Central memory CD4-positive, alpha-beta T cell (primary cell): ENCODE data around the gene CROCC2.

Experiments used
- DNase-seq: peaks from one replicate; pipeline ENCODE4 v3.0.0; 2022

CROCC2 gene

DNA sequence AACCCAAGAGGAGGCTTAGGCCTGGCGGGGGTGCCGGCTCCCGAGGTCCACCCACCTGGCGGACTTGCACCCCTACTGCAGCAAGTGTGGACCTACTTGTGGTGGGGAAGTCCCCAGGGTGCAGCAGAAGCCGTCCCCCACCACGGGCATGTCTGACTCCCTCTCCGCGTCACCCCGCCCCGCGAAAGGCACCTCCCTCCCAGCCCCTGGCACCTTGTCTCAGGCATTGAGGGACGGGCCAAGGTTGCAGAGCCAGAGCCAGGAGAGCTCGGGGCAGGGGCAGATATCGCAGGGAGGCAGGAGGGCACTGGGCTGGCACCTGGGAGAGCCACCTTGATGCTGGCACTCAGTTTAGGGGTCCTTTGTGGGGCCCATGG lies 19.0 kb downstream of the CROCC2 start:
- DNase-seq: no peak

DNA sequence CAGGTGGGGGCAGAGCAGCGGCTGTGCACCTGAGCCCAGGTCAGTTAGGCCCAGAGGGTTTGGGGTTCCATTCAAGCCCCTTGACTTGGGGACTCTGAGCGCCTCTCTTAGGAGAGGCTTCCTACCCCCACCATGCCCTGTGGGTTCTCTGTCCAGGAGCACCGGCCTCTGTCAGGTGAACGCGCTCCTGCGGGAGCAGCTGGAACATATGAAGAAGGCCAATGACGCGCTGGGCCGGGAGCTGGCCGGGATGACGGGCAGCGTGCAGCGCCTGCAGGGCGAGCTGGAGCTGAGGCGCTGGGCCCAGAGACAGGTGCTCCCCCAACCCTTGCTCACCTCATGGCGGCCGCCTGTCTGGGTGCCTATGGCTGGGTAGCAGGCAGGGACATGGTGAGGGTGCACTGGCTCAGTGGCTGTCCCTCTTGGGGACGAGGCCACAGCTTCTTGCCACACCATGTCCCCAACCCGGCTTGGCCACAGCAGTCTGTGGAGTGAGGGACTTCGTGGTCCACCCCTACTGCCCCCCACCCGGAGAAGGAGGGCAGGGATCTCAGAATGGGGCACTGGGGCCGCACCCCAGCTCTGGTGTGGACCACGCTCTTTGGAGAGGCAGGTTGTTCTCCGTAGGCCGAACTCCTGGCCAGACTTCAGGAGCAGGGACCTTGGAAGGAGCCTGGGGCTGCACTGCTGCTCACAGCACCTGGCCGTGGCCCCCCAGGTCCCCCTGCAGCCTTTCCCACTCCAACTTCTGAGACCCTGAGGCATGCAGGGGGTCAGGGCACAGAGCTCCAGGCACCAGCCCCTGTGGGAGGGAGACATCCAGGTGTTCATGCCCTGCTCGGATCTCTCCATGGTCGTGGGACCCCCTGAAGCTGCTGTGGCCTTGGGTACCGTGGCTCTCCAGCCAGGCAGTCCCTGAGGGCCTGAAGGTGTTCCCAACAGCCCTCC lies 19.7 kb downstream of the CROCC2 start:
- no peak for DNase-seq

DNA sequence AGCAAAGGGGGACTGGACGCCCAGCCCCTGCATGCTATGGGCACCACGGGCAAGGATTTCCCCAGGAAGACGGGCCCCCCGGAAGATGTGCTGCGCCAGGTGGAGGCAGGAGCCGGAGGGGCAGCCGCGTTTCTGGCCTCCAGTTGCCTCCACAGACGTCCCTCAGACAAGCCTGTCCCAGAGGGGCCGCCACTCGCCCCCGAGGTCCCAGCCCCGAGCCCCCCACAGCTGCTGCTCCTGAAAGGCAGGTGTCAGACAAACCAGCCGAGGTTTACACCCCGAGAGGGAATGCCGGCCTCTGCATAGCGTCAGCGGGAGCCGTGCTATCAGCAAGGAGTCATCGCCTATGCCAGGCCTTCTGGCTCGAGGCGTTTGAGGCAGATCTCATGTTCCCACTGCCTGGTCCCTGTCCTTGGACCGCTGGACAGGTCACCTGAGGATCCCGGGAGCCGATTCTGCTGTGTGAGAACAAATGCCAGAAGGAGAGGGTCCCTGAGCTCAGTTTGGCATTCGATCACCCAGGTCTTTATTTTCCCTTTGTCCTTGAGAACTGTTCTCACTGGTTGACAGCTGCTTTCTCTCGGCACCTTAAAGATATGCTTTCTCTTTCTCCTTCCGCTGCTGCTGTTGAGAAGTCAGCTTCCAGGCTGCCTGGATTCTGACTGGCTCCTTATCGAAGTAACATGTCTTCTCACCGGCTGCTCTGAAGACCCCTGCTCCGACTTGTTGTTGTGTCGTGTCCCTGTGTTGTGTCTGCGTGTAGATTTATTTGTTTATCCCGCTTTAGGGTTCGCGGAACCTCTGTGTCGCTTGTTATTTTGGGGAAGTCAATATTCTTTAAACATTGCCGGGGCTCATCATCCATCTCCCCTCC lies 20.6 kb downstream of the CROCC2 start:
- DNase-seq: no peak

DNA sequence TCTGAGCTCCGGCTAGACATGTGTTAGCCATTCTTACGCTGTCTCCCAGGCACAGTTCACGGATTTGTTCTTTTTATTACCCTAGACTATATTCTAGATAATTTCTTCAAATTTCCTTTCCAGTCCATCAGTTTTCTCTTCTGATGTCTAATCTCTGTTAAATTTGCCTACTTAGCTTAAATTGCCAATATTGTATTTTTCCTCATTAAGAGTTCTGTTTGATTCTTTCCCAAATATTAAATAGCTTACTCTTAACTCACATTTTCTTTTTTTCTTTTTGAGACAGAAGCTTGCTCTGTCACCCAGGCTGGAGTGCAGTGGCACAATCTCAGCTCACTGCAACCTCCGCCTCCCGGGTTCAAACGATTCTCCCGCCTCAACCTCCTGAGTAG lies 21.2 kb downstream of the CROCC2 start:
- DNase-seq: no peak

DNA sequence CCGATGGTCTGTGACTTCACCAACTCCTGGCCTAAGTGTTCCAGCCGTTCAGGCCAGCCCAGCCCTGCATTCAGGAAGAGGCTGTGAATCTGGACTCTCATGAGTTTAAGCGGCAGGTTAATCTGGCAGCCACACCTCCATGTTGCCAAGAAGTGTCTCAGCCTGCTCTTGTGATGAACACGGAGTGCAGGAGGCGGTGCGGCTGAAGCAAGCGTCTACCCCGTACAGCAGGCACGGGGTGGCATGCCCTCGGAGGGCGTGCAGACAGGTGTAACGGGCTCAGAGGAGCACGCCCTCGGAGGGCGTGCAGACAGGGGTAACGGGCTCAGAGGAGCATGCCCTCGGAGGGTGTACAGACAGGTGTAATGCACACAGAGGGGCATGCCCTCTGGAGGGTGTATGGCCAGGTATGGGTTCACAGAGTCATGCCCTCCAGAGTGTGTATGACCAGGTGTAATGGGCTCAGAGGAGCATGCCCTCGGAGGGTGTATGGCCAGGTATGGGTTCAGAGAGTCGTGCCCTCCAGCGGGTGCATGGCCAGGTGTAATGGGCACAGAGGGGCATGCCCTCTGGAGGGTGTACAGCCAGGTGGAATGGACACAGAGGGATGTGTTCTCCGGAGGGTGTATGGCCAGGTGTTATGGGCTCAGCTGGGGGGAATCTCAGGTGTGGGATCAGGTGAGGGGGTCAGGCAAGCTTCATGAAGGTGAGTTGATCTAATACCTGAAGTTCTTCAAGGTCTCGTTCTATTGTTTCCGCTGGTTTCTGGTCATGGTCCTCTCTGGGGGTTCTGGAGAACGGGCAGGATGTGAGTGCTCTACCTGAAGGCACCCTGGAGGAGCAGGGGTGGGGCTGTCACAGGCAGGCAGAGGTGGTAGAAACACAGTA lies 22.6 kb downstream of the CROCC2 start:
- DNase-seq: no peak

DNA sequence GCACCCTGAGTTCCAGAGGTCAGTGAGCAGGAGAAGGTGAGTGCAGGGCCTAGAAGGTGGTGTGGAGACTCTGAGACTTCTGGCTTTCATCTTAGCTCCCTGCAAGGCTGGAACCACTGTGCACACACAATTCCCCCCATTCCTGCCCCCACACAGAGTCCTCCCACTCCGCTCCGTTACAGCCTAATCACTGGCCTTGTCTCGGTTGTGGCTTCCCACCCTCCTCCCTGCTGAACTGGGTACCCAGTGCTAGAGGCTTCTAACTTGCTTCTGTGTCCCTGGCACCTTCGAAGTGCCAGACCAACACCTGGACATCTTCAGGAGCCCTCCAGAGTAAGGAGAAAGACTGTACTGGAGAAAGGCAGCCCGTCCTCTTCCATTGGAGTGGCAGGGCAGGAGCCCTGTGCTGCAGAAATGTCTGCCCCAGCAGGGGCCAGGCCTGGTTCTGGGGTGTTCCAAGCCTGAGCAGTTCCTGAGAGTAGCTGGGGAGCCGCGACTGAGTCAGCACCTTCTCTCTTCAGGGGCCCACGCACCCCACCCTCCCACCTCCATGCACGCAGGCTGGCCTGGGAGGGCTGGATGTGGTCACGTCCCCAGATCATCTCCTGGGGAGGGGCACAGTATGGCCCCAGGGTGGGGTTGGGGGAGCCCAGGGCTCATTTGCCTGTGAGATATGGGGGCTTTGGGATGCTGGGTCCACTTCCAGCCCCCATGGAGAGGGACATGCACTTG lies 23.4 kb downstream of the CROCC2 start:
- DNase-seq: no peak

DNA sequence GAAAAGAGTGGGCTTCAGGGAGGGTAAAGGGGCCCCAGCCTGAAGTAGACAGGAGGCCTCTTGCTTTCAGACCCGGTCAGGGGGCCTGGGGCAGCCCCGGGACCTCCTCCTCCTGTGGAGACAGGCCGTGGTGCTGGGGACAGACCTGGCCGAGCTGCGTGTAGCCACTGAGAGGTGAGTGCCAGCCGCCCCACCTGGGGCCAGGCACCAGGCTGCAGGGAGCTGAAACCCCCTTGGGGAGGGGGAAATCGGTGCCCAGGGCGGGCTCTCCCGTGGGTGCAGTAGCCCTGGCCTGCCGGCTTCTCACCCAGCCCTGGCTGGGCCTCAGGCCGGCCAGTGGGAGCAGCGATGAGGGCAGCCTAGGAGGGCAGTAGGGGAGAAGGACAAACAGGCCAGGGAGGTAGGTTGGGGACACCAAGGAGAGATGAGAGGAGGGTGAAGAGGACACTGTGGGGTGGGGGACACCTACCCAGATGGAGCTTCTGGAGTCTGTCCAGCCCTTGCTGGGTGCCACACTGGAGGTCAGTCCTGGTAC lies 24.0 kb downstream of the CROCC2 start:
- DNase-seq: no peak

DNA sequence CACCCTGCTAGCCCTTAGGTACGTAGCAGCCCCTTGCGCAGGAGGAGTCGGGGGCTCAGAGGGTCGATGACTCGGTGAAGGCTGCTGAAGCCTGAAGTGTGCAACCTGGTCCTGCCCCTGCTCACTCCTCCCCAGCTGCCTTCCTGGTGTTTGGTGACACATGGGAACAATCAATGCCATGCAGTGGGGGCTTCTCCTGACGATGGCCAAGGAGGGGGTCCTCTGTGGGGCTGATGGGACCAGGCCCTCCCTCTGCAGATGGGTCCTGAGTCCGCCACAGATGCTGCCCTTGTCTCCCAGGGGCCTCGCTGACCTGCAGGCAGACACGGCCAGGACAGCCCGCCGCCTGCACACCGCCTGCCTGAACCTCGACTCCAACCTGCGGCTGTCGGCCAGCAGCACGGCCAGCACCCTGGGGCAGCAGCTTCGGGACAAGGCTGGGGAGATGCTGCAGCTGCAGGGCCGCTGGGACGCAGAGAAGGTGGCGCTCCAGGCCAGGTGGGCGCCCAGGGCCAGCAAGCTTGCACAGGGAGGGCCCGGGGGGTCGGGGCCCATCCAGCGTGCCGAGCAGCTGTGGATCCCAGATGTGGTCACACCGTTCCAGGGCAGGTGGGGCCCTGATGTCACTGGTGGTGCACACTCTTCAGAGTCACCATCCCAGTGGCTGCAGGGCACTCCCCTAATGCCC lies 24.6 kb downstream of the CROCC2 start:
- DNase-seq: no peak

DNA sequence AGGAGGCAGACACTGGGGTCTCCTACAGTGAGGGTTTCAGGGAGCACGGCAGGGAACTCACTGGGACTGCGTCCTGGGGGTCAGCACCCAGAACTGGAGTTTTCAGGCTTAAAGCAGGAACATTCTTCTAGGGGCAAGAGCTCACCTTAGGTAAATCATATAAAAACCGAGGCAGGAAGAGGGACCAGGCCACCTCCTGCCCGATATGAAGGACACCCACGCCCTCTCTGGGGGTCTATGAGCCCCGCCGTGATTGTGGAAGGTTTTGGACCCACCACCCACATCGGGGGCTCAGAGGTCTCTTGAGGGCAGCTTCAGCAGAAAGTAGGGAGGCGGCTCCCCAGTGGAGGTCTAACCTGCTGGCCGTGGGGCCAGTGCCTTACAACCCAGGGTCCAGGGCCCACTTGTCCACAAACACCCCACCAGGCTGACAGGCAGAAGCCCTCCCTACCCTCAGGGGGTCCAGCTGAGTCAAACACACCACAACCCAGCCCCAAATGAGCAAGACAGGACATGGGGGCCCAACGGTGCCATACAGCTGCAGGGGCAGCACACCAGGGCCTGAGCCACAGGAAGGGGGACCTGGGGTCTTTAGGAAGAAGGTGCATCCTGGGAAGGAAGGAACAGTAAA lies 25.3 kb downstream of the CROCC2 start:
- no peak for DNase-seq

DNA sequence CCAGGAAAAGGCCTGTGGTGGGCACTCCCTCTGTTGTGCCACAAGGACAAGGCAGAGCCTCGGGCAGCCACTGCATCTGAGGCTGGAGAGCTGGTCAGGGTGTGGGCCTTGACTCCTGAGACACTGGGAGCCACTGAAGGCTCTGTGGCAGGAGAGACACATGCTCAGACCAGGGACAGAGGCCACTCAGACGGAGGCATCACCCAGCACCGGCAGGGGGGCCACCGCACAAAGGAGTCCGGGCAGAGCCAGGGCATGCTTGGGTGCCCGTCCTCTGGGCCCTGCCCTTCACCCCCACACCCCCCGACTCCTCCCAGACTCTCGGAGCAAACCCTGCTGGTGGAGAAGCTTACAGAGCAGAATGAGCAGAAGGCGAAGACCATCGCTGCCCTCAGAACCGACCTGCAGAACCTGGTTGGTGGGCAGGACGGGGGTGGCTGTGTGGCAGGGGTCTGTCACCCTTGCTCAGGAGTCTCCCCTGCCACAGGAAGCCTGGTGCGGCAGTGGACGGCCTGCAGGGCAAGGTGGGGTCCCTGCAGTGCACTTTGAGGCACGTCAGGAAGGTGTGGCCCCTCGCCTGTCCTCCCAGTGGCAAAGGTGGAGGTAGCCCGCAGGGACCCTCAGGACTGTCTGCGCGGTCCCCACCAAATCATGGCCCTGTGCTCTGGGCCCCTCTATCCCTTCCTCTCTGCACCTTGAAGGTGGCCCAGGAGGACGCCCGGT lies 26.0 kb downstream of the CROCC2 start:
- DNase-seq: no peak

DNA sequence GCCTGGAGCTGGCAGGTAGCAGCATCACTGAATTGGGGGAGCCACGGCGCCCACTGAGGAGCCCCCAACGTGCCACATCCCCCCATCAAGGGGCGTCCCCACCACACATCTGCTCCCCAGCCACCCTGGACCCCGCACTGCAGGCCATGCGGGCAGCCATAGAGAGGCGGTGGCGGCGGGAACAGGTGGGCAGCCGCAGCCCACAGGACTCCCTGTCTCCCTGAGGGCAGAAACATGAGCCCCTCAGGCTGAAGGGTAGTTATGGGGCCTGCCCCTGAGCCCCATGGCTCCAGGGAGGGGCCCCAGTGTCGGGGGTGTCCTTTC lies 26.6 kb downstream of the CROCC2 start:
- DNase-seq: no peak

DNA sequence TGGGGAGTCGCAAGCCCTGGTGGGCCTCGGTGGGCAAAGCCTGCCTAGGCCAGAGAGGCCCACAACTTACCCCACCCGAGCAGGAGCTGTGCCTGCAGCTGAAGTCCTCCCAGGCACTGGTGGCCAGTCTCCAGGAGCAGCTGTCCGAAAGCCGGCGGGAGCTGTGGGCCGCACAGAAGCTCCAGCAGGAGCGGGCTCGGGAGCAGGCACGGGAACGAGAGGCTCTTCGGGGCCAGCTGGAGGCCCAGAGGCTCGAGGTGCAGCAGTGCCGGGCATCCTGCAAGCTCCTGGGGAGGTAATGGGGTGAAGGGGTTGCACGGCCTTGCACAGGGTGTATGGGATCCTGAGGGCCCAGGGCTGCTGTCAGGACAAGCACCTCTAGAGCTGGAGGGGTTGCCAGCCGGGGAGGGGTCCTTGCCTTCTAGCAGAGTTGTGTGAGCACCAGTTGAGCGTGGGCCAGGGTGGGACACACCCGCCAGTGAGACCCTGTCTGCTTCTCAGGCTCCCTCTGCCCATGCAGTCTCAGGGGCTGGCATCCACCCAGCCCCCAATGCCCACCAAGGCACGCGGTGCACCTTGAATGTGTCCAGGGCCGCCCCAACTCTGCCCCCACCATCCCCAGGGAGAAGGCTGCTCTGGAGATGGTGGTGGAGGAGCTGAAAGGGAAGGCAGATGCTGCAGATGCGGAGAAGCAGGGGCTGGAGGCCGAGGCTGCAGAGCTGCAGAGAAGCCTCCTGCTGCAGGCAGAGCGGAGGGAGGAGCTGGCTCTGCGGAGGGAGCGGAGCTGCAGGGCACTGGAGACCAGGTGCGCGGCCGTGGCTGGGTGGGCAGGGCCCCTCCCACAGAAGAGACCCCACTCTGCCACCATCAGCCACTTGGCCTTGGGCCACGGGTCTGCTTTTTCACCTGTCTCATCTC lies 27.2 kb downstream of the CROCC2 start:
- no peak for DNase-seq

DNA sequence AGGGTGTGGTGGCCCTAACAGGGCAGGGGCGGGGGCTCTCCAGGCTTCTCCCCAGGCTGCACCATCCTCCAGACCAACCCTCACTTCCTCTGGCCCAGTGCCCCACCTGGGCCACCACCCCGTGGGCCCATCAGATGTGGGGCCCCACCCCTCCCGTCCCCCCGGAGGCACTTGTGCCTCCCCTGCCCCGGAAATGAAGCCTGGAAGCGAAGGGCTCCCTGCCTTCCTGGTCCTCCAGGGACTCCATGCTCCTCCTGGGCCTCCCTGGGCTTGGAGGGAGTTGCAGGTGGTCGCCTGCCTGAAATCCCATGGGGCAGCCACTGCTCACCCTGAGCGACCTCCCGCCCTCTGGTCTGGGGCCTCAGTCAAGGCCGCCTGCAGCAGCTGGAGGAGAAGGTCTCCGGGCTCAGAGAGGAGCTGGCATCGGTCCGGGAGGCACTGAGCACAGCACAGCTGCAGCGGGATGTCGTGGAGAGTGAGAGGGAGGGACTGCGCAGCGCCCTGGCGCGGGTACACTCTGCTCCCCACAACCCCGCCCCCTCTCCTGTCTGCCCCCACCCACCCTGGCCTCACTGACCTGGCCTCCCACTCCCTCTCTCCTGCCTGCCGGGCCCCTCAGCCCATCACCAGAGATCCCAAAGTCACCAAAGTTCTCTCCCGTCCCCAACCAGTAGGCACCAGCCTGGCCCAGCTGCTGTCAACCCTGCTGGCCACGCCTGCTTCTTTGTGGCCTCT lies 28.0 kb downstream of the CROCC2 start:
- DNase-seq: no peak

DNA sequence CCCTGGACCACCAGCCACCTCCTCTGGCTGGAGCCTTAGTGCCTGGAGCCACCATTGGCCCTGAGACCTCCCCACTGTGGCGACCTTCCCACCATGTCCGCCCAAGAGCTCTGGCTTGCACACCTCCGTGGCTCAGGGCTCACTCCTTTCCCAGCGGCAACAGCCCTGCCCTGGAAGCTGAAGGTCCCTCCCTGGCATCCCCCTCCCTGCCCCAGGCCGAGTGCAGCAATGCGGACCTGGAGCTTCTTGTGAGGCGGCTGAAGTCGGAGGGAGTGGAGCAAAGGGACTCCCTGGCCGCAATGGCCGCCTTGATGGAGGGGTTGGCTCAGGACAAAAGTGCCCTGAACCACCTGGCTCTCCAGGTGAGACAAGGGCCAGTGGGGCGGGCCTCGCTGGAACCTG lies 28.6 kb downstream of the CROCC2 start:
- DNase-seq: no peak

DNA sequence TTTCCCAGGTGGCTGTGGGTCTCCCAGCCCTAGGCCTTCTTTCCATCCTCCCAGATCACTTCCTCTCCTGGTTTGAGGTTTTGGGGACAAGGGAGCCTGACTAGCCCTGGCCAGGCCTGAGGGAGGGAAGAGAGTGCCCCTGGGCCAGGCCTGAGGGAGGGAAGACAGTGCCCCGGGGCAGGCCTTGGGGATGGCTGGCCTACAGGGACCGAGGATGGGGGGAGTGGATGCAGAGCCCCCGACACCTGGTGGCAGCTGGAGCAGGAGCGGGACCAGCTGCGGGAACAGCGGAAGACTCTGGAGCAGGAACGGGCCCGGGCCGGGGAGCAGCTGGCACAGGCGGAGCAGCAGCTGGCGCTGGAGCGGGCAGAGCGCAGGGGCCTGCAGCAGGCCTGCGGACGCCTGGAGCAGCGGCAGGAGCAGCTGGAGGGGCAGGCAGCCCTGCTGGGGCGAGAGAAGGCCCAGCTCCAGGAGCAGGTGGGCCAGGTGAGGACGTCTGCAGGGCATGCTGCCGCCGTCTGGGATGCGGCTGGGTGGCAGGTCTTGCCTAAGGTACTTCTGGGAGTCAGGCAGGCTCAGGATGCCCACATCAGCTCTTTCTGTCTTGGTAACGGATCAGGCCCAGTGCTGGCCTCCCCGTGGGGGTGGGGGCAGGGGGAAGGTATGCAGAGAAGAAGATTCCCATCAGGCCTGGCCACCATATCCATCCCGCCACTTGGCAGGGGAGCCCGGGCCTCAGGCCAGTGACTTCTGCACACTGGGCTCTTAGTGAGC lies 29.2 kb downstream of the CROCC2 start:
- no peak for DNase-seq

DNA sequence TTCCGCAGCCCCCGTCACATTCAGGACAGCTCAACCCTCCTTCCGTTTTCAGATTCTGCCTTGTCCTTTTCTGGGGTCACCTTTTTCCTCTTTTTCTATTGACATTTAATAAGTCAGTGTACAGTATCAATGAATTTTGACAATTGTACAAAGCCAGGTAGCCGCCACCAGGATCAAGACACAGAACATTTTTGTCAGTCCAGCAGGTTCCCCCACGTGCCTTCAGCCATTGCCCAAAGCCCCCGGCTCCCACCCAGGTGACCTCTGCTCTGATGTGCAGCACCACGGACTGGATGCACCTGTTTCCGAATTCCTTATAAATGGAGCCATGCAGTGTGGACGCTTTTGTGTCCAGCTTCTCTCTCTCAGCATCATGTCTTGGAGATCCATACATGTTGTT lies 30.0 kb downstream of the CROCC2 start:
- no peak for DNase-seq

DNA sequence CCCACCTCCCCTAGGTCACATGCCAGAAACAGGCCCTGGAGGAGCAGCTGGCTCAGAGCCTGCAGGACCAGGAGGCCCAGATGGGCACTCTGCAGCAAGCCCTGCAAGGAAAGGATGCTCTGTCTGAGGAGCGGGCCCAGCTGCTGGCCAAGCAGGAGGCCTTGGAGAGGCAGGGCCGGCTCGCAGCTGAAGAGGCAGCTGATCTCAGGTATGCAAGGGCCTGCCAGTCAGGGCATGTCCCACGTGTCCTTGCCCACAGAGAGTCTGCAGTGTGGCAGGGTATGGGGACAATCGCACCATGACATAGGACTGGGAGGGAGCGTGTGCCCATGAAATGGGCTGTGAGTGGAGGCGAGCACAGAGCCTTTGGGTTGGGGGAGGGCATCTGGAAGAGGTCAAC lies 39.9 kb downstream of the CROCC2 start:
- DNase-seq: no peak

DNA sequence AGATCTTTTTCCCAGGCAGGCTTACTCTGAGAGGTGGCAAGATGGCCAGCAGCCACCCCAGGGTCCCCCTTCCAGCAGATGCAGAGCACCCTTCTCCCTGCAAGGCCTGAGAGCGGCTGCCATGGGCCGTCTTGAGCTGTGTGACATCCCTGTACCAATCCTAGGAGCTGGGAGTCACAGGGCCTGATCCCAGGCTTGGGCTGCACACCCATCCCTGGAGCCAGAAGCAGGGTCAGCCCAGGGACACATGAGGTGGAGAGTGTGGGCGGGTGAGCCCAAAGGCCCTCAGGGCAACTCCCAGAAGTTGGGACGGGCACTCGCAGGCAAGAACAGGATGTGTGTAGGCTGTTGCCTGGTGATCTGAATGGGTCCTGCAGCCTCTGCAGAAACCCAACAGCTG lies 40.5 kb downstream of the CROCC2 start:
- no peak for DNase-seq
